NB4 (cell line): ENCODE measurements around the gene VDR.

ENCODE experiments used
- DNase-seq: peaks from one replicate; pipeline ENCODE4 v3.0.0; 2010; ENCODE audit warnings: low read depth
- H3K4me3 ChIP-seq: one replicate; pipeline ENCODE4 v1.5.1; 2011; ENCODE audit warnings: mild to moderate bottlenecking, low read depth, low read length, moderate library complexity
- MYC ChIP-seq: IDR thresholded peaks from 2 replicates; pipeline ENCODE4 v1.6.1; 2011; ENCODE audit warnings: low read depth, low read length
- POLR2A ChIP-seq: IDR thresholded peaks from 2 replicates; pipeline ENCODE4 v1.6.1; 2011; ENCODE audit warnings: mild to moderate bottlenecking; ENCODE audit not compliant: insufficient read length; ENCODE audit errors: extremely low read depth
- TF ChIP-seq, protein P1 (sequence below): IDR thresholded peaks from 2 replicates; pipeline ENCODE4 v1.6.1; 2011; ENCODE audit warnings: low read depth, low read length
- TF ChIP-seq, protein P2 (sequence below): IDR thresholded peaks from one replicate; pipeline ENCODE4 v1.5.1; 2012; ENCODE audit warnings: low read depth, low read length

Gene VDR

DNA sequence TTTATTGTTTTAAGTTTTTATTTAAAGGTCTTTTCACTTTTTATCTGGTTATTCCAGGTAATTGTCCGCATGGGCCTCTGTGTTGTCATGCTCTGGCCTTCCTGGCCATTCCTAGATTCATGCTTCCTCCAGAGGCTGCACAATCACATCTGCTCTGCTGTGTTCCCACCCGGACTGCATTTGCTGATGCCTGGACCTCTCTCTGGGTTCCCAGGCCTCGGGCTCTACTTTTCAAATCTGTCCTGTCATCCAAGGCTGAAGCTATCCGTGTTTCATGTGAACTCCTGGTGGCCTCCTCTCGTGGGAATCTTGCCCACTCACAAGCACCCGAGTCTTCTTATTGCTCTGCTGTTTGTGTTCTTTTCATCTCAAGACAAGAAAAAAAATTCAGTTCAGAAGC lies 16.1 kb upstream of the VDR start:
- no peak overlapping the region for H3K4me3 ChIP-seq
- DNase-seq, result no peak
- TF ChIP-seq, protein P1, sequence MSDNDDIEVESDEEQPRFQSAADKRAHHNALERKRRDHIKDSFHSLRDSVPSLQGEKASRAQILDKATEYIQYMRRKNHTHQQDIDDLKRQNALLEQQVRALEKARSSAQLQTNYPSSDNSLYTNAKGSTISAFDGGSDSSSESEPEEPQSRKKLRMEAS, result no peak
- TF ChIP-seq MYC (no peak), POLR2A (no peak)
- TF ChIP-seq, protein P2, sequence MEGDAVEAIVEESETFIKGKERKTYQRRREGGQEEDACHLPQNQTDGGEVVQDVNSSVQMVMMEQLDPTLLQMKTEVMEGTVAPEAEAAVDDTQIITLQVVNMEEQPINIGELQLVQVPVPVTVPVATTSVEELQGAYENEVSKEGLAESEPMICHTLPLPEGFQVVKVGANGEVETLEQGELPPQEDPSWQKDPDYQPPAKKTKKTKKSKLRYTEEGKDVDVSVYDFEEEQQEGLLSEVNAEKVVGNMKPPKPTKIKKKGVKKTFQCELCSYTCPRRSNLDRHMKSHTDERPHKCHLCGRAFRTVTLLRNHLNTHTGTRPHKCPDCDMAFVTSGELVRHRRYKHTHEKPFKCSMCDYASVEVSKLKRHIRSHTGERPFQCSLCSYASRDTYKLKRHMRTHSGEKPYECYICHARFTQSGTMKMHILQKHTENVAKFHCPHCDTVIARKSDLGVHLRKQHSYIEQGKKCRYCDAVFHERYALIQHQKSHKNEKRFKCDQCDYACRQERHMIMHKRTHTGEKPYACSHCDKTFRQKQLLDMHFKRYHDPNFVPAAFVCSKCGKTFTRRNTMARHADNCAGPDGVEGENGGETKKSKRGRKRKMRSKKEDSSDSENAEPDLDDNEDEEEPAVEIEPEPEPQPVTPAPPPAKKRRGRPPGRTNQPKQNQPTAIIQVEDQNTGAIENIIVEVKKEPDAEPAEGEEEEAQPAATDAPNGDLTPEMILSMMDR, result no peak

DNA sequence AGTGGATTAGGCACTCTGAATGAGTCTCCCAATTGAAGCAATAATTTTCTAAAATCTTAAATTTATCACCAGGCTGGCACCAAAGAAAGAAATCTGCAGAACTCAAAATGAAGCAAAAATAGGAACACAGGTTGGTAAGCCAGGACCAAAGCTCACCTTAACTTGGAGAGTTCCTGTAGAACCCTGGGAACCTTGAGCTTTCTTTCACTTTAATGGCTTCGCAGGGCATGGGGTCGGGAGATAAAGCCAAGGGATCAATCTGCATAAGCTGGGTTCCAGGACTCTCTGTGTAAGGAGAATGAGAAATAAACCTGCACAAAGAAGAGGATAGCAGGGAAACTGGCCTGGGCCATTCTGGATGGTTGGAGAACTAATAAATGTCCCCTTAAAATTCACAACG lies 8.3 kb upstream of the VDR start:
- TF ChIP-seq, protein P1, result no peak
- TF ChIP-seq, protein P2, result no peak
- TF ChIP-seq POLR2A, result no peak
- TF ChIP-seq MYC, result no peak
- DNase-seq, result no peak
- H3K4me3 ChIP-seq, result no peak overlapping the region

DNA sequence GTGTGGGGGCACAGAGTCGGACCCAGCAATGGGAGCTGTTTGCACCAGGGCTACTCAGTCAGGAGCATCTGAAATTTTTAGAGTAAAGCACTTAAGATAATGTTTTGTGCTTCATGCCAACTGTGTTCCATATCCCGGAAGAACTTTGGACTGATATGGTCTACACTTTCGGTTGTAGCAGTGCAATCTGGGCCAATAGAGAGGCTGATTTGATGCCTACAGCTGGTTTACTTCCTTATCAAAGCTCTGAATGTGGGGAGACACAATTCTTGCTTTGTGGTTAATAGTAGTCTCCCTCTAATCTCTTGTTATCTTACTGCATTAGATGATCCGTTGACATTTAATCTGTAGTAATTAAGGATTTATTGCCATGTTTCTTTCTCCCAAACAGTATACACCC lies 7.8 kb upstream of the VDR start:
- no peak overlapping the region for H3K4me3 ChIP-seq
- no peak for DNase-seq
- TF ChIP-seq, protein P2, result no peak
- TF ChIP-seq POLR2A (no peak), MYC (no peak)
- TF ChIP-seq, protein P1, result no peak

DNA sequence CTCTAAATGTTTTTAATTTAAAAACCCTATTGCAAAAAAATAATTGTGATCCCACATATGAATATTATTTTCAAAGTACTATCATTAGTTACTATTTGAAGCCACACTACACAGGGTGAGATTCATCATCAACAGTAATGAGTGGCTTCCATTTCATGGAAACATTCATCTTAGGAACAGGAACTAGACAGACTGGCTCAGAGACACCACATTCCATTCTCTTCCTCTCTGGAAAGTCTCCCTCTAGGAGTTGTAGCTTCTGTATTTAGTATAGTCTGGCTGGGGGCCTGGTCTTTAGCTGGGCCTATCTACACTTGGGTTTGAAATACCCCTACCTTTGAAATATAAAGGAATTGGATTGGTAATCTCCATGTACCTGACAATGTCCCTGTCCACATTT lies 6.2 kb upstream of the VDR start:
- H3K4me3 ChIP-seq, result no peak overlapping the region
- no peak for DNase-seq
- TF ChIP-seq POLR2A (no peak), MYC (no peak)
- TF ChIP-seq, protein P1, result no peak
- TF ChIP-seq, protein P2, result no peak

DNA sequence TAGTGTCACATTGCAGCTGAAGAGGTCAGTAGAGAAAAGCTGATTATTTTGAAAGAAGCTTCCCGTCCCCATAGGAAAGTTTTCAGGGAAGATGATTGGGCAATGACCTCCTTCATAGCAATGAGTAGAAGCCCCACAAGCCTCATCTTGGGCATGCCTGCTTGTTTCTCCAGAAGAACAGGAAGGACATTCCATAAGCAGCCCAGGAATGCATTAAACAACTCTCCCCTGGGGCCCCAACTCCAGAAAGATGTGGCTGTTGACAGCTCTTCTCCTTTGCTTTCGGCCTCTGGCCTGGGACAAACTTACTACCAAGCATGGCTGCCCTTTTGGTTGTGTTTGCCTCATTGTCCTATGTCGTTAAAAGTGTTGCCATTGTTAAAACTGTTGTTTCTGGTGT lies 5.7 kb upstream of the VDR start:
- no peak overlapping the region for H3K4me3 ChIP-seq
- TF ChIP-seq MYC (no peak), POLR2A (no peak)
- TF ChIP-seq, protein P2, result no peak
- TF ChIP-seq, protein P1, result no peak
- DNase-seq, result no peak

DNA sequence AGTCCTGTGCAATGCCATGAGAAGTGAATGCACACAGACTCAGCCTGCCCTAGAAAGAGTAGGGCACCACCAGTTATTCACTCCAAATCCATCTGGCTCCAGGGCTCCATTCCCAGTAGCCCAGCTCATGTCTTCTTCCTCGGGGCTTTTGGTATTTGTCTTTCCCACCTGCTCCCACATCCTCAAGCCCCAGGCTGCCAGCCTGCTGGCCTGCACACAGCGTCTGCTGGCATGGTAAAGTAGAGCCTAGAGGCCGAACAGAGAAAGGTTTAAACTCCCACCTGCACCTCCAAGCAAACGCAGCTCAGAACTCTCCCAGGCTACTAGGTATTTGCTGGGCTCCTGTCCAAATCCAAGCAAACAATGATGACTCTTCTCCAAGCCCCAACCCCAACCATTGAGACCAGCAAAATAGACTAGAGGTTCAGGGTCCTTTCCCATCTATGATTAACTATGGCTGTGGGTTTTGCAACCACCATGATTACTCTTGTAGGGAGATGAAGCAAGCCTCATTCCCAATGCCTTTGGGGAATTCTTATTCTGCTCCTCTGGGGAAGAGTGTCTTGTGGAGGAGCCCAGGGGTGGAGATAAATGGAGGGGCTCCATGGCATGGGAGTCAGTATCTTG lies 5.2 kb upstream of the VDR start:
- TF ChIP-seq POLR2A, result no peak
- TF ChIP-seq, protein P1, result no peak
- TF ChIP-seq, protein P2, result no peak
- TF ChIP-seq MYC, result no peak
- H3K4me3 ChIP-seq, result no peak overlapping the region
- no peak for DNase-seq
